Activated CD4-positive, alpha-beta T cell treated with anti-CD3 and anti-CD28 coated beads, Interleukin-2, amount 50 U/mL, for 4 hours (primary cell): ENCODE results near the gene DPPA4.

Source experiments
- DNase-seq, 2 experiments: peaks; one replicate each; pipeline ENCODE4 v3.0.0-alpha.2; 2020

DPPA4 gene

GRCh38 chr3:109336291-109336861, 970 bp downstream of the DPPA4 start:
- no peak for DNase-seq

GRCh38 chr3:109334572-109334971, 2.8 kb downstream of the DPPA4 start:
- DNase-seq = no peak

DNA sequence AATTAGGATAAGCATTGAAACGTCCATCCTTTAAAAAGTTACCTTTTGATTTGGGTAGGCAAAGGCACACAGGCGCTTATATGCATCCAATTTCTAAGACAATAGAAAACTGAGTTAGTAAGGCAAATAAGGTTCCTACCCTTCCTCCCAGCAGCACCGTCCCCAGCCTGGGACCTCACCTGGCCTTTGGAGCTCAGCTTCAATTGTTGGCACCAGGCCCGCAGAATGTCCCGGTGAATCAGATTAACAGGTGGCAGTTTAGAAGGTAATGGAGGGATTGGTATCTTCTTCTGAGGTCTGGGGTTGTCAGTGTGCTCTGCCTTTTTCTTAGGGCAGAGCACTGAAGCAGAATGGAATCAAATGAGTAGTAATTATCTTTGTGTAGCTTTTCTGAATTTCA, 5.7 kb downstream of the DPPA4 start:
- DNase-seq = no peak

DNA sequence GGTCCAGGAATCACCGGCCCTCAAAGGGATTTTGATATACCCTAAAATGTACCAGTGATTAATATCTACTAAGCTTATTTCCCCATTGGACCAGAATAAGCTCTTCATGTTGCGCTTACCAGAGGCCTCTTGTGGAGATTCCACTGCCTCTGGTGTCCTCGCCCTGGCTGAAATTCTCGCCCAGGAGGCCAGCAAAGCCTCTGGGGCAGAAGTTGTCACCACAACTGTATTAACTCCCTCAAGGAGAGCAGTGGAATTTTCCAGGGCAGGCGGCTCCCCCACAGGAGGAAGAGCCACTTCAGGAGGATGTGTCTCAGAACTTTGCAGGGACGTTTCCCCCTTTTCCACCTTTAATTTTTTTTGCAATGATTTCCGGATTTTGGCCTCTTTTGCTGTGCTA, 6.9 kb downstream of the DPPA4 start:
- no peak for DNase-seq

DNA sequence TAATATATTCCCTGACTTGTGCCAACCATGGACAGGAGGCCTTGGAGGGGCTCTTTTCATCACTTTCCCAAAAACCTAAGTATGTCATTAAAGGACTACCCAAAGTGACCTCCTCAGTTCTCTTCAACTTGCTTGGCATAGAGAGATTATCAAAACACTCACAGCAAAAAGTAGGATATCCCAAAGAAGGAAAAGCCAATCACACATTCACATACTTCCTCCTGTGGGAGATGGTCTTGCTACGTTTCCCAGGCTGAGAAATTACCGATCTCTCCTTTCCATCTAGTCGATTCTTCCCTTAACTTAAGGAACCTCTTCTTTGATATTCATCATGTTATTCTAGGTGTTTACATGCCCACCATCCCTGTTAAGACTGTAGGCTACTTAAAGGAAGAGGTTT, 9.1 kb downstream of the DPPA4 start:
- no peak for DNase-seq

GRCh38 chr3:109325657-109326056, 11.7 kb downstream of the DPPA4 start:
- no peak for DNase-seq

GRCh38 chr3:109325109-109325508, 12.2 kb downstream of the DPPA4 start:
- DNase-seq = no peak

DNA sequence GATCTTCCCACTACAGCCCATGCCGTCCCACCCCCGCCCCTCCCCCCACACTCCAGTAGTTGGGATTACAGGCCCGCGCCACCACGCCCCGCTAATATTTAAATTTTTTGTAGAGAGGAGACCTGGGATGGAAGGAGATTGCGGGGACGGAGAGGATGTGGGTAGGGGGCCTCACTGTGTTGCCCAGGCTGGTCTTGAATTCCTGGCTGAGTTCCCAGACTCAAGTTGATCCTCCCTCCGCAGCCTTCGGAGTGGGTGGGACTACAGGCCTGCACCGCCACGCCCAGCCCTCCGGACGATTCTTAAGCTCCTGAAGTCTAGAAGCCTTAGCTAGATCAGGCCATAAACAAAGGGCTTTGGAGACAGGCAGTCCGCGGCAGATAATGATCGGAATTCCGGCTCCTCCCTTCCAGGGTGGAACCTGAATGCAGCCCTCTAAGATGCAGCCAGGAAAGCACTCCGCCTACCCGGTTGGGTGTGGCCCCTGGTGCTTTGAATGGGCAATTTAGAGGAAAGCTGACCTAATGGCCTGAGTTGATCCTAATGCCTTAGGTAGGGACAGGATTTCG, 21.1 kb downstream of the DPPA4 start, which contains the start of gene DPPA2:
TSS of gene DPPA2 (minus strand) at position 356 of the 569 bp plus-strand sequence. CDS start 1,975 bp downstream, outside the sequence.
- DNase-seq = no peak

- DNase-seq = no peak
Measured at GRCh38 chr3:109313061-109313460, 24.3 kb downstream of the DPPA4 start.

- no peak for DNase-seq
Measured at GRCh38 chr3:109297496-109297895, 39.9 kb downstream of the DPPA4 start.

DNA sequence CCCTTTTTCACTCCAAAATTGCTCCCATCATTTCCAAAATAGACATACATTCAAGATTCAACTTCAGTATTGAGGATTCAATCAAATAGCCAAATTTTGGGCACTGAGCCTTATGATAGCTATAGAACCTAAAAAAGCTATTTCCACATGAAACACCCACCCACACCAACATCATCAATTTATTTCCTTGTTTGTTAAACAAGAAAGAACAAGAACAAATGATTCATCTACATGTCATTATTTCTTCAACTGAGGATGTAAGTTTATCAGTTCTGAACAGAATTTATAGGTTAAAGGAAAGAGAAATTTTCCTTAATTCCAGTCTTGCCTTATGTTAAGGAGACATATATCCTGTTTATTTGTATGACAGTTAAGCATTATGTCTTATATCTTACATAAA, 53.3 kb downstream of the DPPA4 start:
- no peak for DNase-seq

DNA sequence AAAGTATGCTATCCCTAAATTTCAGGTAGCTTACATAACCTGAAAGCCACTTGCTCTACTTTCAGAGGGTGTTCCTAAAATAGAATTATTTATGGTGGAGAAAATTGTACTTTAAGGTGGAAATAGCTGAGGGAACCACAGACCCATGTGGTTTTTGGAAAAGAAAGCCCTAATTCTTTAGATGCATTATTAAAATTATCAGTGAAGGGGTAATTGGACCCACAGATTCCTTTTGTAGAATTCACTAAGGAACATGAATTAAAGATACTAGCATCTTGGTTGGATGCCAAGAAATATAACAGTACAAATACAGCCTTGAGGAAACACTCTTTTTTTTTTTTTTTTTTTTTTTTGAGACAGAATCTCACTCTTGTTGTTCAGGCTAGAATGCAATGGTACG, 58.8 kb downstream of the DPPA4 start:
- no peak for DNase-seq

DNA sequence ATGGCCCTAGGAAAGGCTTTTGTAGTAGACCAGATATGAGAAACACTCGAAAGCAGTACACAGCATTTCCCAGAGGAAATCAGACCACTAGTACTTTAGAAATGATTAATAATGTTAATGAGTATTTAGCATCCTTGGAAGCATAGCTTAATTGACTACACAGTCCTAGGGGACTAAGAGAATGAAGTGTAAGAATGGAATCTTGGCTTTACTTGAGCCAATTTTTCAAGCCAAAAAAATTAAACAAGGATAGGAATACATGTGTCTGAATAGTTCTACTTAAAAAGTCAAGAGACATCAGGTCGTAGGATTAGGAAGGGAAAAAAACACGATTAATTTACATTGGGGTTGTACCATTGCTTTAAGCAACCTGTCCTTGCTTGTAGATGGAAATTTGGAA, 59.2 kb downstream of the DPPA4 start:
- DNase-seq = no peak
